Type B pancreatic cell (in vitro differentiated cells): Measurements from ENCODE around the gene RTN4R. TPM values are rescaled to one million over a fixed set of nuclear protein-coding genes. Genes with fewer than 3 reads are reported as not detected.

Source experiments
- DNase-seq: peaks from one replicate; pipeline ENCODE4 v3.0.0; 2021; ENCODE audit warnings: mixed read lengths; ENCODE audit not compliant: unreplicated experiment; ENCODE audit errors: extremely low spot score
- H3K27ac Mint-ChIP-seq: 2 replicates; pipeline ENCODE4 v1.8.0; 2021; ENCODE audit warnings: mild to moderate bottlenecking, mixed read lengths
- H3K27me3 Mint-ChIP-seq: 2 replicates; pipeline ENCODE4 v1.8.0; 2021; ENCODE audit warnings: mixed read lengths
- H3K36me3 Mint-ChIP-seq: 2 replicates; pipeline ENCODE4 v1.8.0; 2021; ENCODE audit warnings: mixed read lengths
- H3K4me1 Mint-ChIP-seq: one replicate; pipeline ENCODE4 v1.8.0; 2021; ENCODE audit warnings: mixed read lengths; ENCODE audit not compliant: unreplicated experiment
- H3K4me3 Mint-ChIP-seq: 2 replicates; pipeline ENCODE4 v1.8.0; 2021; ENCODE audit warnings: mild to moderate bottlenecking, mixed read lengths
- H3K9me3 Mint-ChIP-seq: 2 replicates; pipeline ENCODE4 v1.8.0; 2021; ENCODE audit warnings: mixed read lengths
- total RNA-seq: library from RNA; stranded (reverse); gene quantifications from 2 replicates; pipeline ENCODE4 v1.2.1, GENCODE V29; 2021; ENCODE audit warnings: low replicate concordance
- TF ChIP-seq, protein P1 (sequence below): fragments of 200-600 bp; sonication (generic); conservative IDR thresholded peaks from 2 replicates; pipeline ENCODE4 v1.5.0; 2021; ENCODE audit warnings: antibody characterized with exemption, mild to moderate bottlenecking

RTN4R gene
- total RNA-seq, 1 donor from 2014 or later, result 9.0 TPM

DNA sequence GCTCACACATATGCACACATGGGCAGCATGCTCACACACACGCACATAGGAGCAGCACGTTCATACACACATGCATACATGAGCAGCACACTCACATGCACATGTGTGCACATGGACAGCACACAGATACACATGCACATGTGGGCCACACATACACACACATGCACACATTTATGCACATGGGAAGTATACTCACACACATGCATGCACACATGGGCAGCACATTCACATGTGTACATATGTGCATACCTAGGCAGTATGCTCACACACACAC lies 42.5 kb downstream of the RTN4R start:
- peaks cover 6% of the 10 kb centered on the region for H3K4me1 Mint-ChIP-seq
- H3K27me3 Mint-ChIP-seq, result no peaks in the 10 kb centered on the region
- no peak for DNase-seq
- H3K36me3 Mint-ChIP-seq, result no peaks in the 10 kb centered on the region
- H3K4me3 Mint-ChIP-seq, result no peak overlapping the region
- H3K9me3 Mint-ChIP-seq, result no peaks in the 10 kb centered on the region
- TF ChIP-seq, protein P1, sequence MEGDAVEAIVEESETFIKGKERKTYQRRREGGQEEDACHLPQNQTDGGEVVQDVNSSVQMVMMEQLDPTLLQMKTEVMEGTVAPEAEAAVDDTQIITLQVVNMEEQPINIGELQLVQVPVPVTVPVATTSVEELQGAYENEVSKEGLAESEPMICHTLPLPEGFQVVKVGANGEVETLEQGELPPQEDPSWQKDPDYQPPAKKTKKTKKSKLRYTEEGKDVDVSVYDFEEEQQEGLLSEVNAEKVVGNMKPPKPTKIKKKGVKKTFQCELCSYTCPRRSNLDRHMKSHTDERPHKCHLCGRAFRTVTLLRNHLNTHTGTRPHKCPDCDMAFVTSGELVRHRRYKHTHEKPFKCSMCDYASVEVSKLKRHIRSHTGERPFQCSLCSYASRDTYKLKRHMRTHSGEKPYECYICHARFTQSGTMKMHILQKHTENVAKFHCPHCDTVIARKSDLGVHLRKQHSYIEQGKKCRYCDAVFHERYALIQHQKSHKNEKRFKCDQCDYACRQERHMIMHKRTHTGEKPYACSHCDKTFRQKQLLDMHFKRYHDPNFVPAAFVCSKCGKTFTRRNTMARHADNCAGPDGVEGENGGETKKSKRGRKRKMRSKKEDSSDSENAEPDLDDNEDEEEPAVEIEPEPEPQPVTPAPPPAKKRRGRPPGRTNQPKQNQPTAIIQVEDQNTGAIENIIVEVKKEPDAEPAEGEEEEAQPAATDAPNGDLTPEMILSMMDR, result no peak
- H3K27ac Mint-ChIP-seq, result no peak overlapping the region

DNA sequence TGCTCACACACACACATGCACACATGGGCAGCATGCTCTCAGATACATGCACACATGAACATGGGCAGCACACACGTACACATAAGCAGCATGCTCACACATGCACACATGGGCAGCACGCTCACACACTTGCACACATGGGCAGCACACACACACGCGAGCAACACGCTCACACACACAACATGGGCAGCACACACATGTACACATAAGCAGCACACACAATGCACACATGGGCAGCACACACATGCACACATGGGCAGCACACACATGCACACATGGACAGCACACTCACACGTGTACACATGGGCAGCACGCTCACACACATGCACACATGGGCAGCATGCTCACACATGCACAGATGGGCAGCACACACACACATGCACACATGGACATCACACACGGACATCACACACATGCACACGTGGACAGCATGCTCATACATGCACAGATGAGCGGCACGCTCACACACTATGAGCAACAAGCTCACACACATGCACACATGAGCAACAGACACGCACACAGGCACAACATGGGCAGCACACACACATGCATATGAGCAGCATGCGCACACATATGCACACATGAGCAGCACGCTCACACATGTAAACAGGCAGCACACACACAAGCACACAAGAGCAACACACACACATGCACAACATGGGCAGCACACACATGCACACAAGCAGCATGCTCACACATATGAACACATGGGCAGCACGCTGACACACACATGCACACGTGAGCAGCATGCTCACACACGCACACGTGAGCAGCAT lies 43.0 kb downstream of the RTN4R start:
- Mint-ChIP-seq H3K27ac (no peak overlapping the region), H3K4me3 (no peak overlapping the region)

DNA sequence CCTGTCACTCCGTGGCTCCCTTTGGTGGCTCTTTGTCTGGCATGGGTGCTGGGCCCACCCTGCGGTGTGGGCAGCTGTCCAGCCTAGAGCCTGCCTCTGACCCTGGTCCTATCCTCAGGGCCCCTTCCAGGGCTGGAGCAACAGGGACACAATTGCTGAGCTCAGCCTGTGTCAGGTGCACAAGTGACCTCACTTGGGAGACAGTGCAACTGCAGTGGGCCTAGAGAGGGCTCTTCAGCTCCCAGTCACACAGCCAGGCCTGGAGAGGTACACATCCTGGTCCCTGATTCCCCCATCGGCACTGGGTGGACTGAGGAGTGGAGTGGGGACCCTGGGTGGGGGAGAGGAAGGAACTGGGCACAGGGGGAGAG lies 43.9 kb downstream of the RTN4R start:
- Mint-ChIP-seq H3K4me1 (peaks cover 8% of the 10 kb centered on the region), H3K4me3 (no peak overlapping the region), H3K9me3 (no peaks in the 10 kb centered on the region), H3K27ac (no peak overlapping the region), H3K36me3 (no peaks in the 10 kb centered on the region), H3K27me3 (no peaks in the 10 kb centered on the region)
- no peak for DNase-seq
- TF ChIP-seq, protein P1, result no peak

More for the DNA sequence above, 43.0 kb downstream of the RTN4R start:
- Mint-ChIP-seq H3K36me3 (no peaks in the 10 kb centered on the region), H3K9me3 (no peaks in the 10 kb centered on the region), H3K4me1 (peaks cover 6% of the 10 kb centered on the region), H3K27me3 (no peaks in the 10 kb centered on the region)
- no peak for DNase-seq
- TF ChIP-seq, protein P1, result no peak

DNA sequence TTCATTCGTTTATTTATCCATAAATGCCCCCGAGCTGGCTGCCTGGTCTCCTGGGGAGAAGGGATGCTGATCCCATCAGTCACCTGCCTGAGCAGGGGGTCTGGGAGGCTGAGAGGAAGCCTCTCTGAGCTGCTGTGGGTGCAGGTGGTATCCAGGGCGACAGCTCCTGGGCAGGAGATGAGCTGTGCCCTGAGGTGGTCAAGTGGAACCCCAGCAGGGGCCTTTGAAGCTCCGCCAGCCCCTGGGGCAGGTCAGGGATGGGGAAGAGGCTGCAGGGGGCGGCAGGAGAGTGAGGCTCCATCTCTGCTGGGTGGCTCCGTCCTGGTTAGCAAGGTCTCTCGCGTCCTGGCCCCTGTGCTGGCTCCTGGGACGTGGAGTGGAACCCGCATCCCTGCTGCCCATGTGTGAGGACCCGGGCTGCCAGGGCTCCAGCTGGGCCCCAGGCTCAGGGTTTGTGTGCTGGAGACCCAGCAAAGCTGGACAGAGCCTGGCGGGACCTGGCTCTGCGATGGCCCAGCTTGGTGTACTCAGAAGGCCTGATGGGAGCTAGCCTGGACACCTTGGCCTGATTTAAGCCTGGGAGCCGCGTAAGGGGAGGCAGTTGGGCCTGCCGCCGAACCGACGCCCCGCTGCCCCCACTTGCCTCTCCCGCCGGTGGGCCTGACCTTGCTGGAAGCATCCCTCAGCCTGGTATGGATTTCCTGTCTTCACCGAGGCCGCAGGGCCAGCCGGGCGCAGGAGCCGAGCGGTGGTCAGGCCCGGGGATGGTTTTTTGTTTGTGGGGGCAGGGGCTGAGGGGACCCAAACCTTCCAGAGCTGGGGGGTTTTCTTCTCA lies 44.5 kb downstream of the RTN4R start:
- DNase-seq, result no peak
- Mint-ChIP-seq H3K27me3 (no peaks in the 10 kb centered on the region), H3K36me3 (no peaks in the 10 kb centered on the region), H3K9me3 (no peaks in the 10 kb centered on the region), H3K27ac (no peak overlapping the region), H3K4me3 (no peak overlapping the region), H3K4me1 (peaks cover 12% of the 10 kb centered on the region)
- TF ChIP-seq, protein P1, result no peak

DNA sequence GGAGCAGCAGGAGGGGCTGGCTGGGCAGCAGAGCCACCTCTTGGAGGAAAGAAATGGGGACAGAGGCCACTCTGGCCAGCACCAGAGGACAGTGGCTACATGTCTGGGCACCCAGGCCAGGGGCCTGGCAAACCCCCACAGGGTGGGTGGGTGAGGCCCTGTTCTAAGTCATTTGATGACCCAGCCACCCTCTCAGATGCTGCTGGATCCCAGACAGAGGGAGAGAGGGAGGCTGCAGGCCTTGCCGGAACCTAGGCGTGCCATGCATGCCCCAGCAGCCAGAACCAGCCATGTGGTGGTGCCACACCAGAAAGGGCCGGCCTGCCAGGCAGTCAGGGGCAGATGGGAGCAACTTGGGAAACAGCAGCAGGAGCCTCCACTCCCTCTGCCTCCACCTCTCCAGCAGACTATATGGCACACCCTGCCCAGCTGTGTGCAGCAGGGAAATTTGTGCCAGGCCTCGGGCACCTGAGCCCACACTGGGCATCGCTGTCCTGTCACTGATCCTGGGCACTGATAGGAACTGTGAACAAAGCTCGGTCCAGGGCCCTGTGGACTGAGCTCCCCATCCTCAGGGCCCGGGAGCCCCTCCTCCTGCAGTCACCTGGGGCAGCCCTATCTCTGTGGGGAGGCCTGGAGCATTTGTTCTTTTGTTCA lies 45.2 kb downstream of the RTN4R start:
- Mint-ChIP-seq H3K36me3 (no peaks in the 10 kb centered on the region), H3K4me1 (peaks cover 16% of the 10 kb centered on the region)
- TF ChIP-seq, protein P1, result no peak

More for the DNA sequence above, 45.2 kb downstream of the RTN4R start:
- Mint-ChIP-seq H3K9me3 (no peaks in the 10 kb centered on the region), H3K27ac (no peak overlapping the region), H3K27me3 (no peaks in the 10 kb centered on the region), H3K4me3 (no peak overlapping the region)
- DNase-seq, result no peak
